ENCODE data around the gene LGALS3BP.
"Not testable (repeated sequence)": the region's sequence is repeated elsewhere in the genome, so short reads cannot be mapped to it uniquely, and the experiment has no call there.

Gene LGALS3BP

DNA sequence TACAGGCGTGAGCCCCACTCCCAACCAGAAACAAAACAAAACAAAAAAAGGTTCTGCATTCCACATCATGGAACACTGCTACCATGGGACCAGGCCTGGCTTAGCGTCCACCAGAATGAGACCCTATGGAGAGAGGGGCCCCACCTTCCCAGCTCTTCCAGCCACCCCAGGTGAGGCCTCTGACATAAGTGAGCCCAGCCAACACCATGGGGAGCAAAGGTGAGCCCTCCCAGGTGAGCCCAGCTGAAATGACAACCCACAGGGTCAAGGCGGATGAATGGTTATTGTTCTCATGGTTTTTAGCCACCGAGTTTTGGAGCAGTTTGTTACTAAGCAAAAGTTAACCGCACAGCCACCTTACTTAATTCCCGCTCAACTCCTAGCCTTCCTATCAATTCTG is 16.3 kb downstream of the LGALS3BP start:
- H3K27ac ChIP-seq = no peak overlapping the region
- DNase-seq (ENCODE audit: low spot score) = no peak
- TF ChIP-seq, protein P1, sequence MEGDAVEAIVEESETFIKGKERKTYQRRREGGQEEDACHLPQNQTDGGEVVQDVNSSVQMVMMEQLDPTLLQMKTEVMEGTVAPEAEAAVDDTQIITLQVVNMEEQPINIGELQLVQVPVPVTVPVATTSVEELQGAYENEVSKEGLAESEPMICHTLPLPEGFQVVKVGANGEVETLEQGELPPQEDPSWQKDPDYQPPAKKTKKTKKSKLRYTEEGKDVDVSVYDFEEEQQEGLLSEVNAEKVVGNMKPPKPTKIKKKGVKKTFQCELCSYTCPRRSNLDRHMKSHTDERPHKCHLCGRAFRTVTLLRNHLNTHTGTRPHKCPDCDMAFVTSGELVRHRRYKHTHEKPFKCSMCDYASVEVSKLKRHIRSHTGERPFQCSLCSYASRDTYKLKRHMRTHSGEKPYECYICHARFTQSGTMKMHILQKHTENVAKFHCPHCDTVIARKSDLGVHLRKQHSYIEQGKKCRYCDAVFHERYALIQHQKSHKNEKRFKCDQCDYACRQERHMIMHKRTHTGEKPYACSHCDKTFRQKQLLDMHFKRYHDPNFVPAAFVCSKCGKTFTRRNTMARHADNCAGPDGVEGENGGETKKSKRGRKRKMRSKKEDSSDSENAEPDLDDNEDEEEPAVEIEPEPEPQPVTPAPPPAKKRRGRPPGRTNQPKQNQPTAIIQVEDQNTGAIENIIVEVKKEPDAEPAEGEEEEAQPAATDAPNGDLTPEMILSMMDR (IDR thresholded peaks at IDR 0.05) = no peak
- no peak overlapping the region for H3K4me3 ChIP-seq

DNA sequence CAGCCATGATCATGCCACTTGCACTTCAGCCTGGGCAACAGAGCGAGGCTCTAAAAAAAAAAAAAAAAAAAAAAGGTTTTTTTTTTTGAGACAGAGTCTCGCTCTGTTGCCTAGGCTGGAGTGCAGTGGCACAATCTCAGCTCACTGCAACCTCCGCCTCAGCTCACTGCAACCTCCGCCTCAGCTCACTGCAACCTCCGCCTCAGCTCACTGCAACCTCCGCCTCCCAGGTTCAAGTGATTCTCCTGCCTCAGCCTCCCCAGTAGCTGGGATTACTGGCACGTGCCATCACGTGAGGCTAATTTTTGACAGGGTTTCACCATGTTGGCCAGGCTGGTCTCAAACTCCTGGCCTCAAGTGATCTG is 16.8 kb downstream of the LGALS3BP start:
- H3K27ac ChIP-seq; DNase-seq (ENCODE audit: low spot score); H3K4me3 ChIP-seq: not testable (repeated sequence)

DNA sequence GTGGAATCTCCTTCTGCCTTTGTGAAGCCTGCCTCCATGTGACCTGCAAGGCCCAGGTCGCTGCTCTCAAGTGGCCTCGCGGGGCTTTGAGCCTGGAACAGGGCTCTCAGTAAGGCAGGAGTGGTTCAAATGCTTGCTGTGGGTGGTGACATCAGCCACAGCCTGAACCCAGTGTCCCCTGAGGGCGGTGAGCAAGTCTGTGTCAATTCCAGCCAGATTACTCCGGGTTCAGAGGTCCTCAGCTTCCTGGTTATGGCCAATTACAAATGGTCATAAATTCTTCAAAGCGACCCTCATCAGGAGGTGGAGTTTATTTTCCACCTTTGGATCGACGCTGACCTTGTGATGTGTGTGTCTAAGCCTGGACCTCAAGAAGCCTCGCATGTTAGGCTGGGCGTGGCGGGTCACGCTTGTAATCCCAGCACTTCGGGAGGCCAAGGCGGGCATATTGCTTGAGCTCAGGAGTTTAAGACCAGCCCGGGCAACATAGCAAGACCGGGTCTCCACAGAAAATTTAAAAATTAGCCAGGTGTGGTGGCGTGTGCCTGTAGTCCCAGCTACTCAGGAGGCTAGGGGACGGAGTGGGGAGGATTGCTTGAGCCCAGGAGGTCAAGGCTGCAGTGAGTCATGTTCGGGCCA is 17.3 kb downstream of the LGALS3BP start:
- TF ChIP-seq, protein P1 (IDR thresholded peaks at IDR 0.05) = no peak
- Histone ChIP-seq H3K27ac (no peak overlapping the region), H3K4me3 (no peak overlapping the region)
- no peak for DNase-seq (ENCODE audit: low spot score)

DNA sequence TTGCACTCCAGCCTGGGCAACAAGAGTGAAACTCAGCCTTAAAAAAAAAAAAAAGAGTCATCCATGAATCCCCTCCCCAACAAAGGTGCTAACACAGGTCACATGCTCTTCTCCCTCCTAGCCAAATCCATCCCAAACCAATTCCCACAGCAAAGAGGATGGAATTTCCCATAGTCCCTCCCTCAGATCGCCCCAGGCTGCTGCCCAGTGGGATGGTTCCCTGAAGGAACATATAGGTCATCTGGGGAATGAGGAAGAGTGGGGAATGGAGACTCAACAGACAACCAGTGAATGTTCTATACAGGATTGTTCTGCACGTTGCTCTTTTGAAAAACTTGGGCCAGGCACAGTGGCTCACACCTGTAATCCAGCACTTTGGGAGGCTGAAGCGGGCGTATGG is 18.2 kb downstream of the LGALS3BP start:
- Histone ChIP-seq H3K4me3 (no peak overlapping the region), H3K27ac (no peak overlapping the region)
- no peak for DNase-seq (ENCODE audit: low spot score)
- TF ChIP-seq, protein P1 (IDR thresholded peaks at IDR 0.05) = no peak

DNA sequence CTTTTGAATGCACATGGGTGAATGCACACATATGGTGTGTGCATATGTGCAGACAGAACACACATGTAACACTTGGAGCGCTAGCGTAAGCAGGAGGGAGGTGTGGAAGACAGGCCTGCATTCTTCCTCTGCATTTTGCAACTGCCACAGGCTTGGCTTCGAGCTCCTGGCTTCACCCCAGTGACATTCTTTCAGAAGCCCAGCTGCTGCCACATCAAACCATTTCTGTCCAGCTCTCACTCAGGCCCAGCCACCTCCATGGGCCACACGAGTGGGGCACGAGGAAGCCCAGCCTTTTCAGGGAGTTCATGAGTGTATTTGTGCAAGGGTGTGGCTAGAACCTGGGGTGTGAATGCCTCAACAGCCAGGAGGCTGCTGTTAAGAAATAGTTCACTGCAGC is 18.8 kb downstream of the LGALS3BP start:
- Histone ChIP-seq H3K27ac (peak overlapping the region in 1 of 2 donors; percentile 15), H3K4me3 (no peak overlapping the region)
- DNase-seq (ENCODE audit: low spot score) = no peak
- TF ChIP-seq, protein P1 (IDR thresholded peaks at IDR 0.05) = no peak

DNA sequence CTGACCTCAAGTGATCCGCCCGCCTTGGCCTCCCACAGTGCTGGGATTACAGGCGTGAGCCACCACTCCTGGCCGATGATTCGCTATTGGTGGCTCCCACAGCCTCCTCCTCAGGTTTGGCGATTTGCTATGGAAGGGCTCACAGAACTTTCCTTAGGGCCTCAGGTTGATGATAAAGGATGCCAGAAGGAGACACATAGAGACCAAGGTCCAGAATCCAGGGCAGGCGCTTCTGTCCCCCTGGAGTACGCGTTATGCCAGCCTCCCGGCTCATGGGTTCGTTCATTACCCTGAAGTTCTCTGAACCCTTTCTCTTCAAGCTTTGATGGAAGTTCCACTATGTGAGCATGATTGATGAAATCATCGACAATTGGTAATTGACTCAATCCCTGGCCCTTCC is 19.9 kb downstream of the LGALS3BP start:
- Histone ChIP-seq H3K27ac (no peak overlapping the region), H3K4me3 (no peak overlapping the region)
- TF ChIP-seq, protein P1 (IDR thresholded peaks at IDR 0.05) = no peak
- no peak for DNase-seq (ENCODE audit: low spot score)

DNA sequence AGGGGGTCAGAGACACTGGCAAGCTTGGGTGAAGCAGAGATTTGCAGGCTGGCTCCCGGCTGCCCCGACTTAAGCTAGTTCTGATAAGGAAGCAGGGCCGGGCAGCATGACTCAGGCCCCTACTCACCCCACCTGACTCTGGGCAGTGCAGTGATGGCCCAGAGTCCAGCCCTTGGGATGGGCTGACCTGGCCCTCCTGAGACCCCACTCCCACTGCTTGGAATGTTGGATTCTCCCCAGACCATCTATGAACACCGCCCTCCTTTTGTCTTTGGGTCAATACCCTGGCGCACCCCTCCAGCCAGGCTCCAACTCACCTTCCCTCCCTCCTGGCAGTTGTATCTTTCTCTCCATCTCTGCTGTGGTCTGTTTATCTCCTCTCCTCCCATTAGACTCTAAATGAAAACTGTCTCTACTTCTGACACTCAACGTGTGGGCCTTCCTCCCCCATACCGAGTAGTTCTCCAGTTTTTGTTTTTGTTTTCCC is 21.0 kb downstream of the LGALS3BP start:
- TF ChIP-seq, protein P1 (IDR thresholded peaks at IDR 0.05) = no peak
- no peak overlapping the region for H3K4me3 ChIP-seq
- no peak overlapping the region for H3K27ac ChIP-seq
- DNase-seq (ENCODE audit: low spot score) = no peak
